GM12874 (cell line): ENCODE results near the gene SLX4IP.
A peak's percentile ranks its signal among the peaks of the same experiment; 100 is the strongest.

Source experiments
- CTCF ChIP-seq: IDR thresholded peaks from 2 replicates; pipeline ENCODE4 v1.5.1; 2011; ENCODE audit warnings: low read depth, mild to moderate bottlenecking, control low read depth, low read length, moderate library complexity; ENCODE audit not compliant: insufficient read depth

Gene SLX4IP

DNA sequence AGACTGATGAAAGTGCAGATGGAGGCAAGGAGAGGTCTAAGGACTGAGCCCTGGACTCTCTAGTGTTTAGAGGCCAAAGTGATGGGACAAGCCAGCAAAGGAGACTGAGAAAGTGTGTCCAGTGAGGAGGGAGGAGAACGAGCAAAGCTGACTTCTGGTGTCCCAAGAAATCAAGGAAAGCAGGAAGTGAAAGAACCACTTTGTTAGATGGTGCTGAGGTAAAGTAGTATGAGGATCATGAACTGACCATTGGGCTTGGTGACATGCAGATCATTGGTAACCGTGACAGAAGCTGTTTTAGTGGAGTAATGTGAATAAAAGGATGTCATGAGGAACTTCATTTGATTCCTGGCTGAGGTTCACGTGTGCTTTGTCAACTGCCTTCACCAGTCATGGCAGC, 108.4 kb downstream of the SLX4IP start:
- TF ChIP-seq CTCF = no peak

DNA sequence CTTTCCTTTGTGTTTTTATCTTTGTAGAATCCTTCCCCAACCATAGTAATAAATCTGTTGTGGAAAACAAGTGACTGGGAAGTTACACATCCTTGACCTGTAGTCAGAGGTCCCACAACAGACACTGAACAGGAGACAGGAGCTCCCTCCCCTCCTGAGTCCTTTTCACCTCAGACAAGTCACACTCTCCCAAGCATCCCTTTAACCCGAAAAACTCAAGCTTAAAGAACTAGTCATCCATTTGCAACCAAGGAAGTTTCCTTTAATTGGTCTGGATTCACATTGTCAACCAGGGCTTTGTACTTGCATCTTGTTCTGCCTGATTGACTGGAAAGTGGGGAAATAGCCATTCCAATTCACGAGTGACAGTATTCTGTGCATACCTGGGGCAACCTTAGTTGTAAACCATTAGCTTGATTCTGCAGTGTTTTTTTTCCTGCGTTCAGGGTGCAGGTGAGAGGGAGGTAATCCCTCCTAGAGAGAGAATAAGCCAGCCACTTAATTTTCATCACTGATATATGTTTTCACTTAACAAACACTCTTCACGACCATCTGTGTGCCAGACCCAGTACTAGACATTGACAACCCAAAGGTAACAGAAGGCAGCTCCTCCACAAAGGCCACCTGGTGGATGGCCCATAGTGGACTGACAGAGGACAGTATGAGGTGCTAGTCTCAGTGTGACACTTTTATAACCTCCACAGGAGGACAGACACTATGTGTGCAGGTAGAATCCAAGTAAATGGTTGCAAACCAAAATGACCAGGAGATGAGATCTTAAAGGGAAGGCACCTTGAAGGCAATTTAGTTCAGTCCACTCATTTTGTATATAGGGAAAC, 112.4 kb downstream of the SLX4IP start:
- no peak for TF ChIP-seq CTCF

DNA sequence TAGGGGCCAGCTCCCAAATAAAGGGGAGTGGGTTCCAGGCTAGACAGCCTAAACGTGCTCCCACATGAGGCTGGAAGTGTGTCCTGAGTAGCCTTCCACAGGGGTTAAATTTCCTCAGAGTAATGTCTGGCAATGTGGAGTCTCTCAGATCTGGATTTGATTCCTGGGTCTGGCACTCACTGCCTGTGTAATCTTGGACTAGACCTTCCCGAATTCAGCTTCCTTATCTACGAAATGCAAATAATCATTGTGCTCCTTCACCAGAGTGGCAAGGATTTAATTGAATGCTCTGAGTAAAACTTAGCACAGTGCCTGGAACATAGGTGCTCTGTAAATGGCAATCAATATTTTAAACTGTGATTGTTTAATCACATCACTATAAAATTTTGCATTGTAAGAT, 114.4 kb downstream of the SLX4IP start:
- TF ChIP-seq CTCF = no peak

DNA sequence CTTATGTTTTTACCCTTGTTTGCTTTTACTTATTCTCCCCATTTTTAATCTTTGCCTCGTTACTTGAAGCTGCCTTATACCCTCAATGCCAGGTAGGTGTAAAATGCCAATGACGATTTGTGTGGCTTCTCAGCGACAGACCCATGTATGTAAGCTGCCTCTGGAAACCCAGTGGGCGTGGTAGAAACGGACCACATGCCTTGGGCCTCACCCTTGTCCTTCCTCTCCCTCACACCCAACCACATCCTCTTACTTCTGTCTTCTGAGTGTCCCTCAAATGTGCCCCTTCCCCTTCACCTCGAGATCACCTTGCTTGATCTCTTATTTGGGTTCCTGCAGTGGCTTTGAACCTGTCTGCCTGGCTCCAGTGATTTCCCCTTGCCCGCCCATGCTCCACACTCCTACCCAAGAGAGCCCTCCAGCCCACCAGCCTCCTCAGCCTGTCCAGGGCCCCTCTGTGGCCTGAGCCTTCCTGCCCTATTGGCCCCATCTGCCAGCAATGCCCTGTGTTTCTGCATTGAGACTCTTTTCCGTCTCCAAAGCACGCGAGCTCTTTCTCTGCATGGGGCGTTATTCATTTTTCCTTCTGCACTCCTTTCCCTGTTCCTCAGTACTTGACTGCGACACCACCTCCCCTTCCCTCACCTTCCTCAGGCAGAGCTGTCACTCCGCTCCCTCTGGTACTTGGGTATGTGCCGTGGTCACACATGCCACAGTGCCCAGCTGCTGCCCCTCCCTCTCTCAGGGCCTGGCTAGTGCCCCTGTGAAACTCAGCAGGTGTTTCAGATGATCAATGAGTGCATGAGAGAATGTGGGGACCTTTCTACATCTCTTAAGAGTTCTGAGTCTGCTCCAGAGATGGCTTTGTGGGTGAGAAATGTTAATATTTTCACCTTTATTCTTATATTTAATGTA, 115.4 kb downstream of the SLX4IP start:
- no peak for TF ChIP-seq CTCF

GRCh38 chr20:10551732-10552724, 116.9 kb downstream of the SLX4IP start:
- no peak for TF ChIP-seq CTCF

DNA sequence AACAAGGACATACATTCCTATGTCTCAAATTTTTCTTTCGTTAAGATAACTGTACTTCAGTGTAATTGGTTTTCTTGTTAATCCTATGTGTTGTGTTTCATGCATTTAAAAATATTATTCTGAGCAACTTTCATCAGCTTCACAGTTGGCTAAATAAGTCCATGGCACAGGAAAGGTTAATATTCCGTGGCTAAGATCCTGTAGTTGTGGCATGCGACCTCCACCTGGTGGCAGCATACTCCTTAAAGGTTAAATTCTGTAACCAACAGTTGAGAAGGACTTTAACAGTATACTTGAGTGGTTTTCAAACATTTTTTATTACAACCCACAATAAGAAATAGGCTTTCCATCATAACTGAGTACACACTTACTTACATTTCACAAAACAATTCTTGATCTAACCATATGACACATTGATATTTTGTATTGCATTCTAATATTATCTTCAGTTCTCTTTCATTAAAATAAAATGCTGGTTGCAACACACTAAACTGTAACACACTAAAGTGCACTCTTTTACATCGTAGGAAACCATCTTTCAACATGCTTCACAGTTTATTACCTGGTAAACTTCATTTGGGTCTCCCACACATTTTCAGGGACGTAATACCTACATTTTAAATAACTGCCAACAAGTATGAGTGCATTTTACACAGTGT, 118.3 kb downstream of the SLX4IP start:
- TF ChIP-seq CTCF = peak; percentile 65; the same call in 1 of the 2 replicates
